H1 (cell line): ENCODE measurements around the gene RAB2B. TPM values are rescaled to one million over a fixed set of nuclear protein-coding genes. Genes with fewer than 3 reads are reported as not detected.

Source experiments
- CTCF ChIA-PET: fragments of 300-600 bp; sonication (Branson Sonifier 250); formaldehyde crosslinking; loops from one replicate; lab custom pipeline; 2021; ENCODE audit not compliant: partially characterized antibody; lab: Charles Lee
- POLR2A ChIA-PET: fragments of 300-600 bp; sonication (Branson Sonifier 250); formaldehyde crosslinking; loops from one replicate; lab custom pipeline; 2021; ENCODE audit warnings: inconsistent platforms; ENCODE audit not compliant: partially characterized antibody; lab: Charles Lee
- DNase-seq, 2 experiments: peaks; one replicate each; pipeline versions ENCODE4 v3.0.0 to v3.0.0-alpha.2; 2010 to 2022; ENCODE audit warnings: low spot score in 2 of 2, low read depth in 1 of 2, mixed read lengths in 1 of 2
- FAIRE-seq: peaks from 2 replicates; lab custom pipeline; 2011; peaks lifted over from hg19 to GRCh38; lab: Jason Lieb, UNC
- H2AFZ ChIP-seq: 2 replicates; pipeline ENCODE4 v1.8.1; 2012; ENCODE audit warnings: low read length, inconsistent platforms
- H2AK5ac ChIP-seq: 2 replicates; pipeline ENCODE4 v1.6.1; 2013; ENCODE audit warnings: low read depth, low read length
- H2BK120ac ChIP-seq: replicated peaks from 2 replicates; pipeline ENCODE3; 2013; ENCODE audit warnings: low read depth, low read length, inconsistent platforms
- H2BK12ac ChIP-seq: 2 replicates; pipeline ENCODE4 v1.6.1; 2013; ENCODE audit warnings: low read depth, low read length
- H2BK15ac ChIP-seq: 2 replicates; pipeline ENCODE4 v1.6.1; 2013; ENCODE audit warnings: low read length
- H2BK20ac ChIP-seq: 2 replicates; pipeline ENCODE4 v1.6.1; 2013; ENCODE audit warnings: low read length
- H2BK5ac ChIP-seq: 2 replicates; pipeline ENCODE4 v1.6.1; 2013; ENCODE audit warnings: low read depth, low read length
- H3K14ac ChIP-seq: 2 replicates; pipeline ENCODE4 v1.6.1; 2013; ENCODE audit warnings: inconsistent platforms; ENCODE audit not compliant: insufficient read length
- H3K18ac ChIP-seq: 2 replicates; pipeline ENCODE4 v1.6.1; 2013; ENCODE audit warnings: low read length; ENCODE audit errors: extremely low read depth
- H3K23ac ChIP-seq: 2 replicates; pipeline ENCODE4 v1.6.1; 2013; ENCODE audit warnings: inconsistent platforms; ENCODE audit not compliant: insufficient read length
- H3K23me2 ChIP-seq: 2 replicates; pipeline ENCODE4 v1.6.1; 2013; ENCODE audit warnings: low read depth, low read length
- H3K27ac ChIP-seq: 2 replicates; pipeline ENCODE4 v1.6.1; 2011; ENCODE audit warnings: low read depth, low read length, inconsistent platforms
- H3K27me3 ChIP-seq, 4 experiments: replicated peaks in 1 of 4; 1 replicate in 1 of 4; 2 replicates in 3 of 4; pipeline versions ENCODE4 v1.6.1 to v1.8.1; 2011 to 2013; ENCODE audit warnings: low read length in 3 of 4, mild to moderate bottlenecking in 3 of 4, inconsistent platforms in 2 of 4, mixed read lengths in 2 of 4, moderate library complexity in 1 of 4; ENCODE audit not compliant: control insufficient read depth in 3 of 4, insufficient read depth in 3 of 4; ENCODE audit errors: extremely low read depth in 1 of 4
- H3K36me3 ChIP-seq, 4 experiments: 2 replicates each; pipeline versions ENCODE4 v1.6.1 to v1.8.1; 2011 to 2013; ENCODE audit warnings: mild to moderate bottlenecking in 4 of 4, low read length in 3 of 4, moderate library complexity in 2 of 4, control low read depth in 1 of 4, inconsistent platforms in 1 of 4; ENCODE audit not compliant: insufficient read depth in 4 of 4, control insufficient read depth in 2 of 4
- H3K4ac ChIP-seq: replicated peaks from 2 replicates; pipeline ENCODE3; 2013; ENCODE audit warnings: low read length, low read depth, mixed read lengths, inconsistent platforms; ENCODE audit not compliant: insufficient read length
- H3K4me1 ChIP-seq, 4 experiments: replicated peaks in 1 of 4; 1 replicate in 1 of 4; 2 replicates in 3 of 4; pipeline versions ENCODE4 v1.6.1 to v1.8.1; 2011 to 2013; ENCODE audit warnings: low read length in 3 of 4, inconsistent platforms in 2 of 4, mixed read lengths in 1 of 4; ENCODE audit not compliant: insufficient read depth in 4 of 4, control insufficient read depth in 3 of 4
- H3K4me2 ChIP-seq, 2 experiments: 2 replicates each; pipeline versions ENCODE4 v1.6.1 to v1.8.1; 2011 to 2013; ENCODE audit warnings: low read depth in 2 of 2, low read length in 2 of 2, control low read depth in 1 of 2, inconsistent platforms in 1 of 2, mild to moderate bottlenecking in 1 of 2; ENCODE audit not compliant: insufficient read depth in 1 of 2
- H3K4me3 ChIP-seq, 4 experiments: fragments of 200-600, 300-600 bp in 1 of 4; sonication (generic), shearing (Covaris generic), sonication (Bioruptor Twin) in 1 of 4; 2 replicates each; pipeline versions ENCODE4 v1.5.1 to v1.8.1; 2011 to 2016; ENCODE audit warnings: low read length in 4 of 4, low read depth in 3 of 4, control low read depth in 2 of 4, inconsistent platforms in 2 of 4, mild to moderate bottlenecking in 2 of 4, mixed read lengths in 1 of 4, moderate library complexity in 1 of 4; ENCODE audit not compliant: insufficient read depth in 2 of 4; ENCODE audit errors: extremely low read depth in 1 of 4
- H3K56ac ChIP-seq: replicated peaks from 2 replicates; pipeline ENCODE3; 2013; ENCODE audit warnings: low read depth, mild to moderate bottlenecking, mixed read lengths, low read length, inconsistent platforms; ENCODE audit not compliant: insufficient read length
- H3K79me1 ChIP-seq: 2 replicates; pipeline ENCODE4 v1.6.1; 2013; ENCODE audit warnings: low read depth, low read length, control low read depth
- H3K79me2 ChIP-seq, 2 experiments: 2 replicates each; pipeline versions ENCODE4 v1.6.1 to v1.8.1; 2012 to 2013; ENCODE audit warnings: low read length in 2 of 2, mild to moderate bottlenecking in 2 of 2, inconsistent platforms in 1 of 2; ENCODE audit not compliant: insufficient read depth in 2 of 2, control insufficient read depth in 1 of 2
- H3K9ac ChIP-seq, 4 experiments: replicated peaks in 1 of 4; 1 replicate in 1 of 4; 2 replicates in 3 of 4; pipeline versions ENCODE4 v1.6.1 to v1.8.1; 2011 to 2013; ENCODE audit warnings: low read depth in 3 of 4, low read length in 3 of 4, control low read depth in 2 of 4, mild to moderate bottlenecking in 2 of 4, moderate library complexity in 2 of 4, inconsistent platforms in 1 of 4; ENCODE audit errors: extremely low read depth in 1 of 4
- H3K9me3 ChIP-seq, 2 experiments: 2 replicates each; pipeline versions ENCODE4 v1.6.1 to v1.8.1; 2012 to 2013; ENCODE audit warnings: mild to moderate bottlenecking in 2 of 2, moderate library complexity in 2 of 2, control low read depth in 1 of 2, inconsistent platforms in 1 of 2, low read depth in 1 of 2, low read length in 1 of 2, mixed read lengths in 1 of 2; ENCODE audit not compliant: insufficient read depth in 2 of 2
- H4K20me1 ChIP-seq, 2 experiments: replicated peaks in 1 of 2; 2 replicates each; pipeline versions ENCODE3 to v1.8.1; 2011 to 2013; ENCODE audit warnings: inconsistent platforms in 2 of 2, low read length in 2 of 2, mild to moderate bottlenecking in 1 of 2; ENCODE audit not compliant: insufficient read depth in 2 of 2, control insufficient read depth in 1 of 2
- H4K5ac ChIP-seq: 2 replicates; pipeline ENCODE4 v1.6.1; 2013; ENCODE audit warnings: low read length, low read depth, mixed read lengths, inconsistent platforms; ENCODE audit not compliant: insufficient read length
- H4K8ac ChIP-seq: 2 replicates; pipeline ENCODE4 v1.8.0; 2013; ENCODE audit warnings: mild to moderate bottlenecking, moderate library complexity, low read length, inconsistent platforms; ENCODE audit not compliant: insufficient read depth; ENCODE audit errors: extremely low read depth
- H4K91ac ChIP-seq: replicated peaks from 2 replicates; pipeline ENCODE3; 2013; ENCODE audit warnings: low read length, mixed read lengths, inconsistent platforms; ENCODE audit not compliant: insufficient read length
- EP300 ChIP-seq, 2 experiments: IDR thresholded peaks; 1 replicate in 1 of 2; 2 replicates in 1 of 2; pipeline ENCODE4 v1.6.1; 2011 to 2012; ENCODE audit warnings: low read depth in 2 of 2, low read length in 2 of 2, mild to moderate bottlenecking in 2 of 2, borderline replicate concordance in 1 of 2, inconsistent platforms in 1 of 2, moderate library complexity in 1 of 2
- GABPA ChIP-seq: IDR thresholded peaks from 2 replicates; pipeline ENCODE4 v1.6.1; 2011; ENCODE audit warnings: mild to moderate bottlenecking, low read length, moderate library complexity, borderline replicate concordance; ENCODE audit not compliant: insufficient read depth
- GTF2F1 ChIP-seq: IDR thresholded peaks from 2 replicates; pipeline ENCODE4 v1.6.1; 2012; ENCODE audit warnings: low read depth, low read length, improper control_type of control experiment, borderline replicate concordance
- MAFK ChIP-seq: IDR thresholded peaks from 2 replicates; pipeline ENCODE4 v1.6.1; 2012; ENCODE audit warnings: low read depth, mild to moderate bottlenecking, improper control_type of control experiment, low read length
- SIRT6 ChIP-seq: IDR thresholded peaks from one replicate; pipeline ENCODE4 v1.7.1; 2012; ENCODE audit warnings: low read length, inconsistent platforms
- TCF12 ChIP-seq: IDR thresholded peaks from 2 replicates; pipeline ENCODE4 v1.6.1; 2011; ENCODE audit warnings: low read depth, mild to moderate bottlenecking, low read length
- YY1 ChIP-seq: IDR thresholded peaks from 2 replicates; pipeline ENCODE4 v1.6.1; 2011; ENCODE audit warnings: low read depth, mild to moderate bottlenecking, low read length
- WGBS, 2 experiments: shearing (Covaris generic) in 1 of 2; methylation state at CpG; one replicate each; pipeline versions ENCODE4 v1.1.6 to v1.1.7; 2013 to 2015; ENCODE audit warnings: low lambda C conversion rate in 2 of 2, mixed read lengths in 2 of 2, inconsistent platforms in 1 of 2, low coverage in 1 of 2, missing lambda C conversion rate in 1 of 2; ENCODE audit not compliant: insufficient replicate concordance in 2 of 2, insufficient coverage in 1 of 2, insufficient read length in 1 of 2; ENCODE audit errors: extremely low coverage in 1 of 2, missing lambda C conversion rate in 1 of 2; 5-methylcytosine and 5-hydroxymethylcytosine counted together
- polyA plus RNA-seq, 7 experiments: library from polyadenylated mRNA; depleted of rRNA in 3 of 7; stranded (reverse) in 5 of 7; unstranded in 2 of 7; fragments of >200 nt in 5 of 7; fragments of 200-250 nt in 2 of 7; gene quantifications; 1 replicate in 5 of 7; 2 replicates in 1 of 7; 4 replicates in 1 of 7; pipeline versions ENCODE4 v1.2.1 to v1.2.3, GENCODE V29; 2011 to 2013; ENCODE audit warnings: missing spikeins in 2 of 7, mixed read lengths in 2 of 7
- total RNA-seq: library from RNA; stranded (reverse); fragmentation: NEBNext Ultra II Directional; extraction: Animal tissue kit (Norgen Biotek cat#: 25700); gene quantifications from 2 replicates; pipeline ENCODE4 v1.2.1, GENCODE V29; 2021
- TF ChIP-seq, protein P1 (sequence below), 3 experiments: IDR thresholded peaks; 1 replicate in 2 of 3; 2 replicates in 1 of 3; pipeline versions ENCODE4 v1.5.1 to v1.6.1; 2011; ENCODE audit warnings: low read length in 3 of 3, mild to moderate bottlenecking in 3 of 3, inconsistent platforms in 2 of 3, low read depth in 1 of 3, moderate library complexity in 1 of 3; ENCODE audit not compliant: insufficient read depth in 1 of 3; ENCODE audit errors: control extremely low read depth in 1 of 3

Gene RAB2B
- total and polyA plus RNA-seq, 2 of the 8 experiments (the other 6 are each of a cell fraction or from before 2014, with no cell fraction given), result 23.4 to 26.1 TPM

DNA sequence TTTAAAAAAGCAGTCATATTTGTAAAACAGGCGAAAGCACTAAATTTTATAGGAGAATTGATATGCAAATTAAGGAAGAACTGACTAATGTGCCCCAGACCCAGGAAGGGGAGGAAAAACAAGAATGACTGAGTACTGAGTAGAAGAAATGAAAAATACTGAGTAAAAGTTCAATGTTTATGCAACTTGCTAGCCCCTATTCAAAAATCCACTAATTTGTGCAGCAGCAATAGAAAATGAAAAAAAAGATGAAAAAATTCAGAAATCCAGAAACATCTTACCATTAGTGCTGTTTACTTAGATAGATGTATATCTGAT is 26.9 kb downstream of the RAB2B start:
- H3K9ac ChIP-seq, result no peak overlapping the region
- DNase-seq, result no peak
- H2AK5ac ChIP-seq, result no peak overlapping the region
- no peak overlapping the region for H2BK5ac ChIP-seq
- H3K14ac ChIP-seq, result no peak overlapping the region
- no peak for FAIRE-seq
- no peak overlapping the region for H4K8ac ChIP-seq
- no peak overlapping the region for H3K56ac ChIP-seq
- H2BK12ac ChIP-seq, result no peak overlapping the region
- POLR2A ChIA-PET, result interaction anchor here (0.6 to 2.0 kb wide), 6 partner anchors 13 to 184 kb away, joined by 3 to 8 read pairs (median 3); no protein-coding TSS in a partner anchor
- H3K9me3 ChIP-seq, result no peaks in the 10 kb centered on the region
- peaks cover 0 to 2% (median 1%) of the 10 kb centered on the region in 4 experiments; a peak in 2 of 7 replicates for H3K4me1 ChIP-seq
- no peak overlapping the region for H3K23ac ChIP-seq
- peaks cover 31 to 96% of the 10 kb centered on the region in 2 experiments for H3K79me2 ChIP-seq
- H3K79me1 ChIP-seq, result peaks cover 5% of the 10 kb centered on the region; the same call in 1 of the 2 replicates
- no peaks in the 10 kb centered on the region for H3K23me2 ChIP-seq
- no peak overlapping the region for H3K18ac ChIP-seq
- H4K20me1 ChIP-seq, result peaks cover 2 to 8% of the 10 kb centered on the region in 2 experiments
- H4K91ac ChIP-seq, result no peak overlapping the region
- no peak overlapping the region for H2AFZ ChIP-seq
- no peak overlapping the region for H3K4me3 ChIP-seq
- WGBS, 2 experiments, result 100% methylated on average over 1 of the region's 1 CpG; no CpG with 5 or more reads in 1 of the 2 experiments
- no peak overlapping the region for H4K5ac ChIP-seq
- H3K4me2 ChIP-seq, result no peak overlapping the region
- H3K36me3 ChIP-seq, result peaks cover 0 to 6% (median 0%) of the 10 kb centered on the region in 4 experiments; a peak in 1 of 8 replicates
- no peak overlapping the region for H3K27ac ChIP-seq
- H2BK15ac ChIP-seq, result no peak overlapping the region
- CTCF ChIA-PET, result interaction anchor here (0.7 kb wide), 1 partner anchor 13 kb away, joined by 3 read pairs; no protein-coding TSS in a partner anchor
- no peak overlapping the region for H2BK120ac ChIP-seq
- H2BK20ac ChIP-seq, result no peak overlapping the region
- H3K27me3 ChIP-seq, result no peaks in the 10 kb centered on the region
- no peak overlapping the region for H3K4ac ChIP-seq
- TF ChIP-seq TCF12 (no peak), EP300 (IDR thresholded peaks at IDR 0.05; ENCODE audit: borderline replicate concordance in 1 of 2, low read depth in 2 of 2, low read length in 2 of 2) (no peak), GTF2F1 (no peak), GABPA (no peak), SIRT6 (no peak), MAFK (no peak), YY1 (no peak)
- TF ChIP-seq, protein P1, sequence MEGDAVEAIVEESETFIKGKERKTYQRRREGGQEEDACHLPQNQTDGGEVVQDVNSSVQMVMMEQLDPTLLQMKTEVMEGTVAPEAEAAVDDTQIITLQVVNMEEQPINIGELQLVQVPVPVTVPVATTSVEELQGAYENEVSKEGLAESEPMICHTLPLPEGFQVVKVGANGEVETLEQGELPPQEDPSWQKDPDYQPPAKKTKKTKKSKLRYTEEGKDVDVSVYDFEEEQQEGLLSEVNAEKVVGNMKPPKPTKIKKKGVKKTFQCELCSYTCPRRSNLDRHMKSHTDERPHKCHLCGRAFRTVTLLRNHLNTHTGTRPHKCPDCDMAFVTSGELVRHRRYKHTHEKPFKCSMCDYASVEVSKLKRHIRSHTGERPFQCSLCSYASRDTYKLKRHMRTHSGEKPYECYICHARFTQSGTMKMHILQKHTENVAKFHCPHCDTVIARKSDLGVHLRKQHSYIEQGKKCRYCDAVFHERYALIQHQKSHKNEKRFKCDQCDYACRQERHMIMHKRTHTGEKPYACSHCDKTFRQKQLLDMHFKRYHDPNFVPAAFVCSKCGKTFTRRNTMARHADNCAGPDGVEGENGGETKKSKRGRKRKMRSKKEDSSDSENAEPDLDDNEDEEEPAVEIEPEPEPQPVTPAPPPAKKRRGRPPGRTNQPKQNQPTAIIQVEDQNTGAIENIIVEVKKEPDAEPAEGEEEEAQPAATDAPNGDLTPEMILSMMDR (IDR thresholded peaks at IDR 0.05; ENCODE audit: control extremely low read depth in 1 of 3, insufficient read depth in 1 of 3, low read depth in 1 of 3, low read length in 3 of 3), result no peak
